ENCODE measurements around the gene PARS2.
"Not testable (repeated sequence)": the region's sequence is repeated elsewhere in the genome, so short reads cannot be mapped to it uniquely, and the experiment has no call there.

The PARS2 gene

GRCh38 chr1:54788459-54788858 lies 24.1 kb upstream of the PARS2 start:
- H3K36me3 Mint-ChIP-seq: peaks cover 11% of the 10 kb centered on the region
- no peaks in the 10 kb centered on the region for H3K27me3 Mint-ChIP-seq
- no peak overlapping the region for H3K4me3 Mint-ChIP-seq
- H3K4me1 Mint-ChIP-seq: no peaks in the 10 kb centered on the region
- no peak overlapping the region for H3K27ac Mint-ChIP-seq
- H3K9me3 Mint-ChIP-seq: no peaks in the 10 kb centered on the region

DNA sequence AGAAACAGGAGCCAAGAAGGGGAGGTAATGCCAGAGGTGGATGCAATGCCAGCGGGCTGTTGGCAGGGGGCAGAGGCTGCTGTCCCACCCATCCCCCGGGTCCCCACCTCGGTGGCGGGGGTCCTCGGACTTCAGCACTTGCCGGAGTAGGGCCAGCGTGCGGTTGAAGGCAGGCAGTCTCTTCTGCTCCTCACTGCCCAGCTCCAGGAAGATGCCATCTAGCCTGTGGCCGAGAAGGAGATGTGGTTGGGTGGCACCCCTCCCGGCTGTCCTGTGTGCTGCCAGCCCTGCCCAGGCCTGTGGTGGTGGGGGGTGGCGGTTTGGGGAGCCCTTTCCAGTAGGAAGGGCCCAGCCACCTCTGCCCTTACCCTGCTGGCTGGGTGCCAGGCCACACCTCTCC lies 23.3 kb upstream of the PARS2 start:
- Mint-ChIP-seq H3K4me3 (no peak overlapping the region), H3K27ac (peak overlapping the region; percentile 86), H3K36me3 (peaks cover 13% of the 10 kb centered on the region), H3K4me1 (no peaks in the 10 kb centered on the region), H3K9me3 (no peaks in the 10 kb centered on the region), H3K27me3 (no peaks in the 10 kb centered on the region)

GRCh38 chr1:54786778-54787177 lies 22.5 kb upstream of the PARS2 start:
- no peaks in the 10 kb centered on the region for H3K27me3 Mint-ChIP-seq

DNA sequence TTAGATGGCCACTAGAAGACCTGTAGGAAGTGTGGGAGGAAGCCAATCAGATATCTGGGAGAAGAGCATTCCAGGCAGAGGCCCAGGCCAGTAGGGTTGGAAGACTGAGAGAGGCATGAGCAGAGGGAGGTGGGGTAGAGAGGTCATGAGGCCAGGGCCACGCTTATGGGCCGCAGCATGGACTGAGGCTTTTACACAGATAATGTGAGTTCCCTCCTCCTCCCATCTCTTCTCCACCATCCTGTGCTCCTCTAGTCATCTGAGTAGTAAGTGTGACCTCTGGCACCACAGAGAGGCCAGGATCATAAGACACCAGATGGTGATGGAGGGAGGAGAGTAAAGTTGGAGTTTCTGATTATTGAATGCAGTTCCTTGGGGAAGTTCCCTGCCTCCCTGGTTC lies 19.7 kb upstream of the PARS2 start:
- H3K9me3 Mint-ChIP-seq: no peaks in the 10 kb centered on the region
- H3K4me3 Mint-ChIP-seq: no peak overlapping the region
- no peaks in the 10 kb centered on the region for H3K27me3 Mint-ChIP-seq
- no peak overlapping the region for H3K27ac Mint-ChIP-seq
- H3K4me1 Mint-ChIP-seq: no peaks in the 10 kb centered on the region
- peaks cover 12% of the 10 kb centered on the region for H3K36me3 Mint-ChIP-seq

More at GRCh38 chr1:54786778-54787177, 22.5 kb upstream of the PARS2 start:
- no peaks in the 10 kb centered on the region for H3K4me1 Mint-ChIP-seq
- H3K36me3 Mint-ChIP-seq: peaks cover 11% of the 10 kb centered on the region
- H3K9me3 Mint-ChIP-seq: no peaks in the 10 kb centered on the region
- H3K27ac Mint-ChIP-seq: peak overlapping the region; percentile 12
- no peak overlapping the region for H3K4me3 Mint-ChIP-seq

DNA sequence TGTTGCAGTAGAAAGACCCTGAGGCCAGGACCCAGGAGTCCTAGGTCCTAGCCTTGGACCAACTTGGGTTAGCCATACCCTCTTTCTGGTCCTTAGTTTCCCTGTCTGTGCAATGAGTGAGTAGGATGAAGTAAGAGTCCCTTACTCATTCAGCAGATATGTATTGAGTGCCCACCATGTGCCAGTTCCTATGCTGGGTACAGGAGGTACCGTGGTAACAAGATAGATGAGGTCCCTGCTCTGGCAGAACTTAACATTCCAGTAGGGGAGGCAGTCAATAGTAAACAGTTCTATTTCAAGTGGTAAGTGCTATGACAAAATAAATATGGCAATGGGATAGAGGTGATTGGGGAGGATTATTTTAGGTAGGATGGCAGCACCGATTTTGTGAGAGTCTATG lies 18.3 kb upstream of the PARS2 start:
- Mint-ChIP-seq H3K4me3 (no peak overlapping the region), H3K27me3 (no peaks in the 10 kb centered on the region), H3K27ac (peak overlapping the region; percentile 20), H3K4me1 (no peaks in the 10 kb centered on the region), H3K36me3 (peaks cover 13% of the 10 kb centered on the region), H3K9me3 (no peaks in the 10 kb centered on the region)

DNA sequence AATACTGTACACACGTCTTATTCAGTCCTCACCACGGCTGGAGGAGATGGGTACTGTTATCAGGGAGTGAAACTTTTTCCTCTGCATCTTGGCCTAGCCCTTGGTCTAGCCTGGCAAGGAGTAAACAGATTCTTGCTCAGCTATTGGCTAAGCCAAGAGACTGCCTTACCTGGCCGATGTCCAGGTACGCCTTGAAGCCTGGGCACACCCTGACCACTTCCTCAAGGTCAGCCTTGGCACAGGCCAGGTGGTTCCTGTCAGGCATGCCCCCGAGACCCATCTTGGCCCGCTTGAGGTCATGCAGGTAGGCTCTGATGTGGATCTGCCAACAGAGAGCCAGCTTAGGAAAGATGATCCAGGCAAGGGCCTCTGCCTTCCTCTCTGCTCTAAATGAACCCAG lies 17.8 kb upstream of the PARS2 start:
- Mint-ChIP-seq H3K4me1 (no peaks in the 10 kb centered on the region), H3K9me3 (no peaks in the 10 kb centered on the region), H3K27me3 (no peaks in the 10 kb centered on the region), H3K4me3 (no peak overlapping the region), H3K27ac (no peak overlapping the region), H3K36me3 (peaks cover 11% of the 10 kb centered on the region)

DNA sequence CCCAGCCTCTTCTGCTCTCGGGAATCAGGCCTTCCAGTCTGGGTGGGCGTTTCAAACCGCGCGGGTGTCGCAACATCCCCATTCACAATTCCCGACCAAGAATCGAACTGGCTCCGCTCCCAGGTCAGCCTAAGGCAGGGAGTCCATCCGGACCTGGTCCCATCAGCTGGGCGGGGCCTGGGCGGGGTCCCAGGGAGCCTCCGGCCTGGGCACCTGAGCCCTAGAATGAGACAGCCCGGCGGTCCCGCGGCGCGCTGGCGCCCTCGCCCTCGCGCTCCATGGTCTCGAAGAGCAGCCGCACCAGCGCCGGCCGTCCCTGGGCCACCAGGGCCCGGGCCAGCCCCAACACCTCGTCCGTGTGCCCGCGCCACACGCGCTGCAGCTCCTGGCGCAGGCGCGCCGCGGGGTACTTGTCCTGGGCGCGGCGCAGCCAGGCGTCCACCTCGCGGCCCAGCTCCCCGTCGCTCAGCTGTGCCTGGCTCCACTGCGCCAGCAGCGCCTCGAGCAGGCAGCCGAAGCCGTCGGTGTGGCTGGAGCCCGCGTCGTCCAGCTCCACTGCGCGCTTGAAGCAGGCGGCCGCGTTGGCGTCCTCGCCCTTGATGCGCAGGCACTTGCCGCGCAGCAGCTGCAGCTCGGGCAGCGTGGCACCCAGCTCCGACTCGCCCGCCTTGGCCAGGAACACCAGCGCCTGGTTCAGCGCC lies 16.9 kb upstream of the PARS2 start:
- H3K4me1 Mint-ChIP-seq: no peaks in the 10 kb centered on the region
- no peak overlapping the region for H3K4me3 Mint-ChIP-seq
- H3K36me3 Mint-ChIP-seq: peaks cover 7% of the 10 kb centered on the region
- H3K27ac Mint-ChIP-seq: no peak overlapping the region
- H3K27me3 Mint-ChIP-seq: no peaks in the 10 kb centered on the region
- no peaks in the 10 kb centered on the region for H3K9me3 Mint-ChIP-seq

DNA sequence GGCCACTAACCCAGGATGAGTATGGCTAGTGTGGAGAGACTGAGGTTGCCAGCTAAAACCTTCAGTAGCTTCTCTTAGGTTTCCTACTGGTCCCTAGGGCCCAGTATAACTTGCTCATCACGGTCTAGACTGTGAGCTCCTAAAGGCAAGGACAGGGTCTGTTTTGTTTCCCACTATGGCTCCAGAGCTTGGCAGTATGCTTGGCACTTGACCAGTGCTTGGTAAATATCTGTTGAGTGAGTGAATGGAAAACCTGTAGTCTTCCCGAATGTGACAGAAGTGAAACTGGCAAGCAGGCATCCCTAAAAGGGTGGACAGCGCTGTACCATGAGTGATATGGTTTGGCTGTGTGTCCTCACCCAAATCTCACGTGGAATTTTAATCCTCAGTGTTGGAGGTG lies 13.1 kb upstream of the PARS2 start:
- Mint-ChIP-seq H3K9me3 (no peaks in the 10 kb centered on the region), H3K4me3 (no peak overlapping the region), H3K36me3 (peaks cover 5% of the 10 kb centered on the region), H3K27ac (no peak overlapping the region), H3K4me1 (no peaks in the 10 kb centered on the region), H3K27me3 (no peaks in the 10 kb centered on the region)

DNA sequence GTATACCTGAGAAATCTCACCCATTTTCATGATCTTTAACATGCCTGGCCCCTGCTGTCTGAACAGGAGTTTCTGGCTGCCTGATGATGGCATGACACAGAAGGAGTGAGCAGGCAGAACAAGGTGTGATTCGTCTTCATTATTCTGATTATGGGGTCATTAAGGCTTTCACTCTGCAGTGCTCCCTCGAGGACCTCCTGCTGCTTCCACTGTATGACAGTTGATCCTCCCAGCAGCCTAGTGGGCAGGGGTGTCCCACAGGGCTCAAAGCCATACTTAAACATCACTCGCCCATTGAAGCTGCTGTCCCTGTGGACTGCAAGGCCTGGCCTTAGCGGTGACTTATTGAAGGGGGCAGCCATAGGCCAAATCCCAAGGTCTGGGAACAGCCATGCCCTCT lies 12.7 kb upstream of the PARS2 start:
- Mint-ChIP-seq H3K4me3 (no peak overlapping the region), H3K27ac (no peak overlapping the region), H3K9me3 (no peaks in the 10 kb centered on the region), H3K4me1 (no peaks in the 10 kb centered on the region), H3K27me3 (no peaks in the 10 kb centered on the region), H3K36me3 (peaks cover 5% of the 10 kb centered on the region)

DNA sequence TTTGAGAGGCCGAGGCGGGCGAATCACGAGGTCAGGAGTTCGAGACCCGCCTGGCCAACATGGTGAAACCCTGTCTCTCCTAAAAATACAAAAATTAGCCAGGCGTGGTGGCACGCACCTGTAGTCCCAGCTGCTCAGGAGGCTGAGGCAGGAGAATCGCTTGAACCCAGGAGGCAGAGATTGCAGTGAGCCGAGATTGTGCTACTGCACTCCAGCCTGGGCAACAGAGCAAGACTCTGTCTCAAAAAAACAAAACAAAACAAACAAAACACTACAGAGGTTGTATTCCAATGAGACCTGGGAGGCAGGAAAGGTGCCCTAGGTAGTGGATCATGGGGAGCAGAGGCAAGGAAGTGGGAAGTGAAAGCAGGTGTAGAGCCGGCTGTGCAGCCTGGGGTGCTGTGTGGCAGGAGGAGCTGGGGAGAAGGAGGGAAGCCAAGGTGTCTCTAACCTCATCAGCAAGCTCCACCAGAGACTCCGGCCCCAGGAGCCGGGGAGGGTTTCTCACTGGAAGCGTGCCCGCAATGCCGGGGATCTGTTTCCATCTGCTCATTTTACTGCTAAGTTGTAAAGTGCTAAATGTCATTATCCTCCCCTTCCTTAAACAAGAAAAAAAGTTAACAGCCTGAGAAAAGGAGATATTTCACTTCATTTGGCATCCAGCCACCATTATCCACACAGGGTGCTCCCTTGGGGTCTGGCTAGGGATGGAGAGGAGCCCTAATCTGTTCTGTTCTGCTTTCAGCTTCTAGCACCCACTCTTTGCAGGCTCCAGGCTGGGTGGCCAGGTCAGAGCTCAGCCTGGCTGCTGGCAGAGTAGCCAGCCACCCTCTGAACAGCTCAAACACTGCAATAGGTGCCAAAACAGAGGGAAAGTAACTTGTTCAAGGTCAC lies 11.8 kb upstream of the PARS2 start:
- H3K4me3 Mint-ChIP-seq, H3K27me3 Mint-ChIP-seq, H3K9me3 Mint-ChIP-seq, H3K4me1 Mint-ChIP-seq, H3K36me3 Mint-ChIP-seq, H3K27ac Mint-ChIP-seq: not testable (repeated sequence)

GRCh38 chr1:54774820-54775498 lies 10.6 kb upstream of the PARS2 start:
- Mint-ChIP-seq H3K27me3 (no peaks in the 10 kb centered on the region), H3K4me3 (no peak overlapping the region), H3K27ac (no peak overlapping the region), H3K4me1 (no peaks in the 10 kb centered on the region), H3K36me3 (peaks cover 2% of the 10 kb centered on the region), H3K9me3 (no peaks in the 10 kb centered on the region)

GRCh38 chr1:54772951-54773350 lies 8.6 kb upstream of the PARS2 start:
- H3K36me3 Mint-ChIP-seq: no peaks in the 10 kb centered on the region

DNA sequence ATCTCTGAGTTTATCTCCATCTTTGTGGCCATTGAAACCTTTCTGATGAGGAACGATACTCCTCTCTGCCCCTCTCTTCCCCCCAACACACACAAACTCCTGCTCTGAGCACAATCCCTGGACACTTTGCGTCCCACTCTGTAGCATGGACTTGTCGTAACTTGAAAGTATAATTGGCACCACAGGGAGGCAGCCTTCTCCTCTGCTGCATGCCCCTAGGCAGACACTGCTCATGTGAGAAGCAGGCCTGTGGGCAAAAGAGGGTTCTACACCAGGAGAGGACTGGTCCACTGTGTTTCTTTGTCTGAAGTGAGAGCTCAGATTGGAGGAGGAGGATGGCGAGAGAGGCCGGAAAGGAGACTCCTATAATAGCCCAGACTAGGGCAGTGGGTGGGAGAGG lies 3.8 kb upstream of the PARS2 start:
- Mint-ChIP-seq H3K27ac (no peak overlapping the region), H3K4me3 (no peak overlapping the region)

More at GRCh38 chr1:54772951-54773350, 8.6 kb upstream of the PARS2 start:
- Mint-ChIP-seq H3K27ac (no peak overlapping the region), H3K9me3 (no peaks in the 10 kb centered on the region), H3K4me3 (no peak overlapping the region), H3K27me3 (no peaks in the 10 kb centered on the region), H3K4me1 (no peaks in the 10 kb centered on the region)

GRCh38 chr1:54767526-54767925 lies 3.2 kb upstream of the PARS2 start:
- peaks cover 17% of the 10 kb centered on the region for H3K4me1 Mint-ChIP-seq
- no peaks in the 10 kb centered on the region for H3K27me3 Mint-ChIP-seq
- H3K9me3 Mint-ChIP-seq: no peaks in the 10 kb centered on the region
- no peak overlapping the region for H3K4me3 Mint-ChIP-seq
- no peaks in the 10 kb centered on the region for H3K36me3 Mint-ChIP-seq
- H3K27ac Mint-ChIP-seq: no peak overlapping the region

More for the DNA sequence above, 3.8 kb upstream of the PARS2 start:
- Mint-ChIP-seq H3K36me3 (no peaks in the 10 kb centered on the region), H3K4me1 (peaks cover 12% of the 10 kb centered on the region), H3K27me3 (no peaks in the 10 kb centered on the region), H3K9me3 (no peaks in the 10 kb centered on the region)

DNA sequence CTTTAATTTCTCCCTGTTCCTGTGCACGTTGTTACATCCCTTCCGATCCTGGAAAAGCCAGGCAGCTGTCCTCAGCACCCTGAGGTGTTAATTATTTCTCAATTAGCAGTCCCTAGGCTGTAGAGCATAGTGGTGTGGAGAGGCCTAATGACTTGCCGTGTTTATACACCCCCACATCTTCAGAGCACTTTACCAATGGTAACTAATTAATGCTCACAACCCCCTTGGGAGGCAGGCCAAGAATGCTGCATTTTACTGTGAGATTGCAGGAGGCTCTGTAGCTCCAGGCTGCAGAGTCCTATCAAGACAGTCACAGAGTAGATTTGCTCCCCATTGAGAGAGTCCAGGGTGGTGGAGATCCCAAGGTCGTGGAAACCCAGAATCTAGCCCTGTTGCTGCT lies 2.4 kb upstream of the PARS2 start:
- Mint-ChIP-seq H3K4me3 (no peak overlapping the region), H3K36me3 (no peaks in the 10 kb centered on the region), H3K27ac (no peak overlapping the region), H3K4me1 (peaks cover 17% of the 10 kb centered on the region), H3K9me3 (no peaks in the 10 kb centered on the region), H3K27me3 (no peaks in the 10 kb centered on the region)
